LNCaP clone FGC (cell line): ENCODE data around the gene ACSS3.

Experiments
- DNase-seq: peaks from one replicate; pipeline ENCODE4 v3.0.0-alpha.2; 2011; ENCODE audit warnings: low read depth
- H3K4me3 ChIP-seq: 2 replicates; pipeline ENCODE4 v1.5.1; 2011; ENCODE audit warnings: mild to moderate bottlenecking, low read depth, low read length, control low read depth
- TF ChIP-seq, protein P1 (sequence below): IDR thresholded peaks from 2 replicates; pipeline ENCODE4 v1.5.1; 2012; ENCODE audit warnings: mild to moderate bottlenecking; ENCODE audit not compliant: control insufficient read depth, insufficient read depth; ENCODE audit errors: extremely low read depth

Gene ACSS3

DNA sequence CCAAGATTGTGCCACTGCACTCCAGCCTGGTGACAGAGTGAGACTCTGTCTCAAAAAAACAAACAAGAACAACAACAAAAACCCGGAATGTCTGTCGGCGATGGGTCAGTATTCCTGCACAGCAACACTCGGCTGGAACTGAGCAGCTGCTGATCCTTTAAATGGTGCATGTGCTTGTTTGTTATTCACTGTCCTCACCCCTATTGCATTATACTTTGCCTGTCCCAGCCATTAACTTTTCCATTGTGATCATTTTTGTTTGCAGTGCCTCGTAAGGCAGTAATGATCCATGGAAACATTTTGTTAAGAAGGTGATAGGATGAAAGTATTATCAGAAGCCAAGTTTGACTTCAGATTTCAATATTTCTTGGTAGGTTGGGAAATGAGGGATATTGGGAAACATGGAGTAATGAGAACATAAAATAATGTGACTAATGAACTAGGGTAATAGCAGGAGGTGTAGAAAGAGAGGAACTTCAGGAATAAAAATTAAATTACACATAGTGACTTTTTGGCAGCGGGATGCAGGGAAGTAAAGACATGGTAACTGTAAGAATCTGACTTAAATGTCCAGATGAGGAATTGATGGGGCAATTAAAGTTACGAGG, 6.1 kb downstream of the ACSS3 start:
- TF ChIP-seq, protein P1, sequence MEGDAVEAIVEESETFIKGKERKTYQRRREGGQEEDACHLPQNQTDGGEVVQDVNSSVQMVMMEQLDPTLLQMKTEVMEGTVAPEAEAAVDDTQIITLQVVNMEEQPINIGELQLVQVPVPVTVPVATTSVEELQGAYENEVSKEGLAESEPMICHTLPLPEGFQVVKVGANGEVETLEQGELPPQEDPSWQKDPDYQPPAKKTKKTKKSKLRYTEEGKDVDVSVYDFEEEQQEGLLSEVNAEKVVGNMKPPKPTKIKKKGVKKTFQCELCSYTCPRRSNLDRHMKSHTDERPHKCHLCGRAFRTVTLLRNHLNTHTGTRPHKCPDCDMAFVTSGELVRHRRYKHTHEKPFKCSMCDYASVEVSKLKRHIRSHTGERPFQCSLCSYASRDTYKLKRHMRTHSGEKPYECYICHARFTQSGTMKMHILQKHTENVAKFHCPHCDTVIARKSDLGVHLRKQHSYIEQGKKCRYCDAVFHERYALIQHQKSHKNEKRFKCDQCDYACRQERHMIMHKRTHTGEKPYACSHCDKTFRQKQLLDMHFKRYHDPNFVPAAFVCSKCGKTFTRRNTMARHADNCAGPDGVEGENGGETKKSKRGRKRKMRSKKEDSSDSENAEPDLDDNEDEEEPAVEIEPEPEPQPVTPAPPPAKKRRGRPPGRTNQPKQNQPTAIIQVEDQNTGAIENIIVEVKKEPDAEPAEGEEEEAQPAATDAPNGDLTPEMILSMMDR = no peak
- H3K4me3 ChIP-seq = no peak overlapping the region
- DNase-seq = no peak

DNA sequence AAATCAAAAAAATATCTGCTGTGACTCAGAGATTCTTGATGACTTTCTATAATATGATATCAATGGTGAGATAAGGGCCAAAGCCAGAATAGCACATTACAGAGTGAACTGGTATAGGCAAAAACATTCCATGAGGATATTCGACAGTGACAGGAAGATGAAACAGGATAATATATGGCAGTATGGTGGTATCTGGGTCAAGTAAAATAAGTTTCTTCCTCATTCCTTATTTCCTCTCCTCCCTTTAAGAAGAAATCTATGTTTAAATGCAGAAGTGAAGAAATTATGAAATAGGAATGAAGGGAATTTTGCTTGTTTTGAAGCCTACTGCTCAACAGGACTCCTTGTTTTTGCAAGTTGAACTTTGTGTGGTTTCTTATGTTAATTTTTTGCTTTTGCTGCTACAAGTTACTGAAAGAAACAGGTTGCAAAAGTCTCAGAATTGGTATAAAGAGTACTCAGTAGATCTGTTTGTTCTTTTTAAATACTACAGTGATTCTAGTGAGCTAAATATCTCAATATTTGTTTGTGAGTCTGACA, 7.0 kb downstream of the ACSS3 start:
- TF ChIP-seq, protein P1 = no peak

DNA sequence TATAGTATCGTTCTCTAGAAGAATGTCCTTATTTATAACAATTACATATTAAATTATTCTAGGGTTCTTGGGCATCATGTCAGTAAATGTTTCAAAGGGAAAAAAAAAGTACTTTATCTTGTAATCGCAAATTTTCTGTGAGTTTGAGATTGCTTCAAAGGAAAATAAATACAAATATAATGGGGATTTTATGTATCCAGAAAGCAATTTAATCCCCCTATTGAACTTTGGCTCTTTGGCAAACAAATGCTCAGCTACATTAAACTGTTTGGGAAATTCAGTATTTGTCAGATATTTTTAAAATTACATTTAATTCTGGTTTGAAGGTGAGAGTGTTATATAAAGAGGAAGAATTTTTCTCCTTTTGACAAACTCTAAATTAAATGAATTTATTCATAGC, 8.0 kb downstream of the ACSS3 start:
- H3K4me3 ChIP-seq = no peak overlapping the region
- TF ChIP-seq, protein P1 = no peak
- no peak for DNase-seq

More for the DNA sequence above, 7.0 kb downstream of the ACSS3 start:
- DNase-seq = no peak
- no peak overlapping the region for H3K4me3 ChIP-seq

DNA sequence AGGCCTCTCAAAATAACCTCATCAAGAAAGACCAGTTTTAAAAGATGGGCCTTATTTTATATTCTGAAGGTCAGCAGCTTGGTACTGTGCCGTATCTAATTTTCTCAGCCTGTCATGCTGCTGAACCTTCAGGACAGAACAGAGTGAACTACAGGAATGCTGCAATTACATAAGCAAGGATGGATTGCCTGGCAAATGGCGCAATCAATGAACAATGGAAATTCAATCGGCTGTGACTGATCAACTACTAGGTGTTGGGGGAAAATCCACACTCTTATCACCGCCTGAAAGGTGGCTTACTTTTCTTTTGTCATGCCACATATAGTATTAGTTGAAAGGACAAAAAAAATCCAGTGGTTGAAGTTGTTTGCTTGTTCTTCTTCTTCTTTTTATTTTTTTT, 8.5 kb downstream of the ACSS3 start:
- TF ChIP-seq, protein P1 = no peak
- no peak overlapping the region for H3K4me3 ChIP-seq
- no peak for DNase-seq

DNA sequence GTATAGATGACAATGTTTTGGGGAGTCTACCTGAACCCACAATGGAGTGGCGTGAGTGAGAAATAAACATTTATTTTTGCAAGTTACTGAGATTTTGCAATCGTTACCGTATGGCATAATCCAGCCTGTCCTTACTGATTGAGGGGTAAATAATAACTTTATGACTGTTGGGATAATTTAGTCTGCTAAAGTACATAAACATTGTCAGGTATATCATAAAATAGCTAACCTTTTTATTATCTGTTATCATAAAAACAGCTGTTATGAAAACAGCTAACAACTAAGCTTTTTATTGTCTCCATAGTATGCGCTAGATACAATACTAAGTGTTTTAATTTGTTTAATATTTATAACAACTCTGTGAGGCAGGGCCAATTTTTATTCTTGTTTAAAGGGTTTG, 10.3 kb downstream of the ACSS3 start:
- DNase-seq = no peak
- TF ChIP-seq, protein P1 = no peak
- H3K4me3 ChIP-seq = no peak overlapping the region

DNA sequence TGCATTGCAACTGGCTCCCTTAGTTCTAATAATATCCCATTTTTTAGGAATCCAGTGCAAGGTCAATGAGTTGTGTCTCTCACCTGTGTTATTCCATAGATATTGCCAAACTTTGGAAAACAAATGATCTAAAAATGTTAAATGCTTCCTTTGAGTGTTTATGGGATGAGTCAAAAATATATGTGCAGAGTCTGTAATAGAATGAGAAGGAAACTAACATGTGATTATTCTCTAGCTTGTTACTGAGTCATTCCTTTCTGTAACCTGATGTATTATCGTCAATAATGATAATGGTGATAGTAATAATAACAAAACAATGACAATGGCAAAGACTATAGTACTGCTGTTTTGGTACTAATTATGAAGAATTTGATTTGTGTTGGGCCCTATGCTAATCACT, 11.5 kb downstream of the ACSS3 start:
- no peak for DNase-seq
- TF ChIP-seq, protein P1 = no peak

DNA sequence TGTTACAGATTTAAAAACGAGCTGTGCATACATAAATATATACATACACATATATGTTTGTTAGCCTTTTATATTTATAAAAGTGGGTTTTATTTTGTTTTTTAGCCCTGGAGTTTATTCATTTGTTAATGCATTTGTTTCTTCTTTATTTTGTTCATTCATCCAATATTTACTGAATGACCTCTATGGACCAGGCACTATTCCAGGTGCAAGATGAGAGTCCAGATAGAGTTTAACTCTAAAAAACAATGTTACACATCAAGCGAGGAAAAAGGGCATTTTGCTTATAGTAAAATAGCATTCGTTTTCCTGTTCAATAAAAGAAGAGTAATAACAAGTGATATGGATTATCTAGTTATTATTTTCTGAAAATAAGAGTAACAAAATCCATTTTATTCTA, 14.2 kb downstream of the ACSS3 start:
- TF ChIP-seq, protein P1 = no peak
- H3K4me3 ChIP-seq = no peak overlapping the region
- no peak for DNase-seq

More for the DNA sequence above, 11.5 kb downstream of the ACSS3 start:
- H3K4me3 ChIP-seq = no peak overlapping the region
